ENCODE data around the gene NTN1.

DNA sequence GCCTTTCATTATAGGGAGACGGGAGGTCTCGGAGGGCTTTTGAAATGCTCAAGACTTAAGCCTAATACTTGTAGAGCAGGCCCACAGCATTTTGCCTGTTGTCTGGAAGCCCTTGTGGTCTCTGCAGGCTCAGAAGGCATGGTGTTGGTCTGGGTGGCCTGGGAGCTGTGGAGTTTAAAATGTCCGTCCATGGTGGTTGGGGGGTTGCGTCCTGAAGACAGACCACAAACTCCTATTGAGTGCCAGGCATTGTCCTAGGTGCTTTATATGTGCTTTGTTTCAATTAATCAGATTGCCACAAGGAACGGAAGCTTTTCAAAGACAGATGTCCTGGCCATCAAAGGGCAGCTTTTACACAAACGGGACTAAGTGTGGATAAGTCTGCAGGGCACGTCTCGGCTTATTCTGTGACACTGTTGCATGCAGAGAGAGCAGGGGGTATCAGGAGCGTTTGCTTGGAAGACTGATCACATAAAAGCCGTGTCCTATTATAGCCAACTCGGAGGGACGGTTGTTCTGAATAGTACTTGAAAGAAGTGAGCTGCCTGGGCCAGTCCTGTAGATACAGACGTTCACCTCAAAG lies 7.8 kb downstream of the NTN1 start:
- TF ChIP-seq, protein P1, sequence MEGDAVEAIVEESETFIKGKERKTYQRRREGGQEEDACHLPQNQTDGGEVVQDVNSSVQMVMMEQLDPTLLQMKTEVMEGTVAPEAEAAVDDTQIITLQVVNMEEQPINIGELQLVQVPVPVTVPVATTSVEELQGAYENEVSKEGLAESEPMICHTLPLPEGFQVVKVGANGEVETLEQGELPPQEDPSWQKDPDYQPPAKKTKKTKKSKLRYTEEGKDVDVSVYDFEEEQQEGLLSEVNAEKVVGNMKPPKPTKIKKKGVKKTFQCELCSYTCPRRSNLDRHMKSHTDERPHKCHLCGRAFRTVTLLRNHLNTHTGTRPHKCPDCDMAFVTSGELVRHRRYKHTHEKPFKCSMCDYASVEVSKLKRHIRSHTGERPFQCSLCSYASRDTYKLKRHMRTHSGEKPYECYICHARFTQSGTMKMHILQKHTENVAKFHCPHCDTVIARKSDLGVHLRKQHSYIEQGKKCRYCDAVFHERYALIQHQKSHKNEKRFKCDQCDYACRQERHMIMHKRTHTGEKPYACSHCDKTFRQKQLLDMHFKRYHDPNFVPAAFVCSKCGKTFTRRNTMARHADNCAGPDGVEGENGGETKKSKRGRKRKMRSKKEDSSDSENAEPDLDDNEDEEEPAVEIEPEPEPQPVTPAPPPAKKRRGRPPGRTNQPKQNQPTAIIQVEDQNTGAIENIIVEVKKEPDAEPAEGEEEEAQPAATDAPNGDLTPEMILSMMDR (IDR thresholded peaks at IDR 0.05), result no peak
- no peak for TF ChIP-seq POLR2A (IDR thresholded peaks at IDR 0.05)
